PC-3 (cell line): ENCODE data around the gene PAX2.

Experiments used
- CTCF ChIP-seq: fragments of 300-600 bp; sonication (generic); conservative IDR thresholded peaks from 2 replicates; pipeline ENCODE4 v1.5.1; 2017; ENCODE audit warnings: antibody characterized with exemption, low read depth, mild to moderate bottlenecking, low read length
- EZH2 ChIP-seq: fragments of 300-600 bp; sonication (generic); IDR thresholded peaks from one replicate; pipeline ENCODE4 v1.6.1; 2017; ENCODE audit warnings: antibody characterized with exemption, mild to moderate bottlenecking, low read length; ENCODE audit not compliant: unreplicated experiment
- EZH2phosphoT487 ChIP-seq: fragments of 300-600 bp; sonication (generic); IDR thresholded peaks from 2 replicates; pipeline ENCODE4 v1.6.1; 2018; ENCODE audit warnings: mild to moderate bottlenecking, antibody characterized with exemption, low read length, borderline replicate concordance

- TF ChIP-seq CTCF (no peak), EZH2phosphoT487 (no peak), EZH2 (no peak)
These were observed 83.3 kb downstream of the PAX2 start for GRCh38 chr10:100828738-100829096.
